Raji (cell line): ENCODE results near the gene ALG12.

Experiments used
- POLR2A ChIP-seq: IDR thresholded peaks from 2 replicates; pipeline ENCODE4 v1.6.1; 2011; ENCODE audit warnings: low read depth, low read length, control low read depth; ENCODE audit not compliant: insufficient read depth

Gene ALG12

DNA sequence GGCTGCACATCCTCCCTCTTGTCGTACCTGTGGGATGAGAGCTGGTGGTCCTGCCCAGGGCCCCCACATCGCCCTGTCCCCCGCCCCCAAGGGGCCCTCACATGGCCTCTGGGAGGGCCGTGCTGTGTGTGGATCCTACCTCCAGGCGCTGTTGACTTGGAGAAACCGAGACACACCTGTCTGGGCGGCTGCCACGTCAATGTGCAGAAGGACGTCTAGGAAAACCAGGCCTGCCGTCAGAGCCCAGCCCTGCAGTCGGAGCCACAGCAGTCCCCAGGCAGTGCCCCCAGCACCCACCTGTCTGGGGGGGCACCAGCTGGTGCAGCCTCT lies 14.2 kb downstream of the ALG12 start:
- no peak for TF ChIP-seq POLR2A

- no peak for TF ChIP-seq POLR2A
Observed at GRCh38 chr22:49903322-49904039, 14.8 kb downstream of the ALG12 start.

- no peak for TF ChIP-seq POLR2A
Observed at GRCh38 chr22:49901457-49901856, 16.8 kb downstream of the ALG12 start.

- no peak for TF ChIP-seq POLR2A
Observed at GRCh38 chr22:49900441-49901230, 17.6 kb downstream of the ALG12 start.

- no peak for TF ChIP-seq POLR2A
Observed at GRCh38 chr22:49899530-49899929, 18.7 kb downstream of the ALG12 start.

DNA sequence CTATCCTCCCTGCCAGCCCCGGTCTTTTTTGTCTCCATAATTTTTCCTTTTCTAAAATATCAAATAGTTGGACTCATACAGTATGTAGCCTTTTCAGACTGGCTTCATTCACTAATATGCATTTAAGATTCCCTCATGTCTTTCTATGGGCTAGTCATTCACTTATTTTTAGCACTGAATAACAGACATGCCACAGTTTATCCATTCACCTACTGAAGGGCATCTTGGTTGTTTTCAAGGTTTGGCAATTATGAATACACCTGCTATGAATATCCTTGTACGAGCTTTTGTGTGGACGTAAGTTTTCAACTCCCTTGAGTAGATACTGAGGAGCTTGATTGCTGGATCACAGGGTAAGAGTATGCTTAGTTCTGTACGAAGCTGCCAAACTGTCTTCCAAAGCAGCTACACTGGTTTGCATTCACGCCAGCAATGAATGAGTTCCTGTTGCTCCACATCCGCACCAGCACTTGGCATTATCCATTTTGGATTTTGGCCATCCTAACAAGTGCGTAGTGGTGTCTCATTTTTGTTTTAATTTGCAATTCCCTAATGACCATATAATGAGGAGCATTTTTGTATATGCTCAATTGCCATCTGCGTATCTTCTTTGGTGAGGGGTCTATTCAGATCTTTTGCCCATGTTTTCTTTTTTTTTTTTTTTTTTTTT lies 21.1 kb downstream of the ALG12 start:
- no peak for TF ChIP-seq POLR2A

GRCh38 chr22:49896201-49896600 lies 22.0 kb downstream of the ALG12 start:
- TF ChIP-seq POLR2A = no peak

- no peak for TF ChIP-seq POLR2A
Observed at GRCh38 chr22:49894322-49895054, 23.8 kb downstream of the ALG12 start.

DNA sequence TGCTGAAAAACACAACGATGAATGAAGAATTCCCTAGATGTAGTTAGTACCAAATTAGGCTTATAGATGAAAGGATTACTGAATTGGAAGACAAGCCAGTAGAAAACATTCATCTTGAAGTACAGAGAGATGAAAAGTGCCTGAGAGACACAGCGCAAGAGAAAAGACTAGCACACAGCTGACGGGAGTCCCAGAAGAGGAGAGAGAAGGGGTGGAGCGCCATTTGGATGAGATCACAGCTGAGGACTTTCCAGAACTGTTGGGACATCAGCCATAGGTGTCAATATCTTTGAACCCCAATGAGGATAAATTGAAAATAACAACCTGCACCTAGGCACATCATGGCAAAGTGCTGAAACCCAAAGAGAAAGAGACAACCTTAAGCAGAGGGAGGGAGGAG lies 25.2 kb downstream of the ALG12 start:
- TF ChIP-seq POLR2A = no peak

GRCh38 chr22:49892226-49892899 lies 25.9 kb downstream of the ALG12 start:
- no peak for TF ChIP-seq POLR2A

- TF ChIP-seq POLR2A = no peak
Observed at GRCh38 chr22:49889071-49889470, 29.2 kb downstream of the ALG12 start.

GRCh38 chr22:49887702-49888101 lies 30.5 kb downstream of the ALG12 start:
- TF ChIP-seq POLR2A = no peak

- no peak for TF ChIP-seq POLR2A
Observed at GRCh38 chr22:49887064-49887451, 31.2 kb downstream of the ALG12 start.

DNA sequence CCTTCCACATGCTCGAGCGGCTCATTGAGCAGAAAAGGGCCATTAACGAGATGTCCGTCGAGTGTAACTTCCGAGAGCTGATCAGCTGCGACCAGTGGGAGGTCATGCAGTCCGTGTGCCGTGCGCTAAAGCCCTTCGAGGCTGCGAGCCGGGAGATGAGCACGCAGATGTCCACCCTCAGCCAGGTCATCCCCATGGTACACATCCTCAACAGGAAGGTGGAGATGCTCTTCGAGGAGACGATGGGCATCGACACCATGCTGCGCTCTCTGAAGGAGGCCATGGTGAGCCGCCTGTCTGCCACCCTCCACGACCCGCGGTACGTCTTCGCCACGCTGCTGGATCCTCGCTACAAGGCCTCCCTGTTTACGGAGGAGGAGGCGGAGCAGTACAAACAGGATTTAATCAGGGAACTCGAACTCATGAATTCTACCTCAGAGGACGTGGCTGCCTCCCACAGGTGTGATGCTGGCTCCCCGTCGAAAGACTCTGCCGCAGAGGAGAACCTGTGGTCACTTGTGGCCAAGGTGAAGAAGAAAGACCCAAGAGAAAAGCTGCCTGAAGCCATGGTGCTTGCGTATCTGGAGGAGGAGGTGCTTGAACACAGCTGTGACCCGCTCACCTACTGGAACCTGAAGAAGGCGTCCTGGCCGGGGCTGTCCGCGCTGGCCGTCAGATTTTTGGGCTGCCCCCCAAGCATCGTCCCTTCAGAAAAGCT lies 31.7 kb downstream of the ALG12 start:
- TF ChIP-seq POLR2A = no peak

DNA sequence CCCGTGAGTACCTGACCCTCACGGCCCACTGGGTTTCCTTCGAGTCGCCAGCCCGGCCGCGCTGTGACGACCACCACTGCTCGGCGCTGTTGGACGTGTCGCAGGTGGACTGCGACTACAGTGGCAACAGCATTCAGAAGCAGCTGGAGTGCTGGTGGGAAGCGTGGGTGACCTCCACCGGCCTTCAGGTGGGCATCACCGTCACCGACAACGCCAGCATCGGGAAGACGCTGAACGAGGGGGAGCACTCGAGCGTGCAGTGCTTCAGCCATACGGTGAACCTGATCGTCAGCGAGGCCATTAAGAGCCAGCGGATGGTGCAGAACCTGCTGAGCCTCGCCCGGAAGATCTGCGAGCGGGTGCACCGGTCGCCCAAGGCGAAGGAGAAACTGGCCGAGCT lies 32.4 kb downstream of the ALG12 start:
- TF ChIP-seq POLR2A = no peak

DNA sequence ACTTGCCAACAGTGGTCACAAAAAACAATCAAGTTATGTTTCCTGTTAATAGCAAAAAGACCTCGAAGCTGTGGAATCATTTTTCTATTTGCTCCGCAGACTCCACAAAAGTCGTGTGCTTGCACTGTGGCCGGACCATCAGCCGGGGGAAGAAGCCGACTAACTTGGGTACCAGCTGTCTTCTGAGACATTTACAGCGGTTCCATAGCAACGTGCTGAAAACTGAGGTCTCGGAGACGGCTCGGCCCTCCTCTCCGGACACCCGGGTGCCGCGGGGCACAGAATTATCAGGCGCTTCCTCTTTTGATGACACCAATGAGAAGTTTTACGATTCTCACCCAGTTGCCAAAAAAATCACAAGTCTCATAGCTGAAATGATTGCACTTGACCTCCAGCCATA lies 33.0 kb downstream of the ALG12 start:
- TF ChIP-seq POLR2A = no peak
